GM12873 (cell line): ENCODE data around the gene KIF26B.

Experiments used
- CTCF ChIP-seq: IDR thresholded peaks from 2 replicates; pipeline ENCODE4 v1.5.1; 2012; ENCODE audit warnings: low read depth, mild to moderate bottlenecking, moderate library complexity, low read length, control low read depth; ENCODE audit not compliant: insufficient read depth; ENCODE audit errors: missing control alignments

KIF26B gene

GRCh38 chr1:245124241-245124640 lies 30.5 kb upstream of the KIF26B start:
- no peak for TF ChIP-seq CTCF

GRCh38 chr1:245124644-245125043 lies 30.1 kb upstream of the KIF26B start:
- TF ChIP-seq CTCF, result no peak

GRCh38 chr1:245126530-245126929 lies 28.3 kb upstream of the KIF26B start:
- no peak for TF ChIP-seq CTCF

GRCh38 chr1:245128381-245129101 lies 26.2 kb upstream of the KIF26B start:
- TF ChIP-seq CTCF, result no peak

GRCh38 chr1:245129319-245130240 lies 25.2 kb upstream of the KIF26B start:
- TF ChIP-seq CTCF, result no peak

- TF ChIP-seq CTCF, result no peak
Observed at GRCh38 chr1:245131026-245131393, 23.8 kb upstream of the KIF26B start.

- no peak for TF ChIP-seq CTCF
Observed at GRCh38 chr1:245132771-245133170, 22.0 kb upstream of the KIF26B start.
